ENCODE data around the gene DPM3.
"Not testable (repeated sequence)": the region's sequence is repeated elsewhere in the genome, so short reads cannot be mapped to it uniquely, and the experiment has no call there.

The DPM3 gene

DNA sequence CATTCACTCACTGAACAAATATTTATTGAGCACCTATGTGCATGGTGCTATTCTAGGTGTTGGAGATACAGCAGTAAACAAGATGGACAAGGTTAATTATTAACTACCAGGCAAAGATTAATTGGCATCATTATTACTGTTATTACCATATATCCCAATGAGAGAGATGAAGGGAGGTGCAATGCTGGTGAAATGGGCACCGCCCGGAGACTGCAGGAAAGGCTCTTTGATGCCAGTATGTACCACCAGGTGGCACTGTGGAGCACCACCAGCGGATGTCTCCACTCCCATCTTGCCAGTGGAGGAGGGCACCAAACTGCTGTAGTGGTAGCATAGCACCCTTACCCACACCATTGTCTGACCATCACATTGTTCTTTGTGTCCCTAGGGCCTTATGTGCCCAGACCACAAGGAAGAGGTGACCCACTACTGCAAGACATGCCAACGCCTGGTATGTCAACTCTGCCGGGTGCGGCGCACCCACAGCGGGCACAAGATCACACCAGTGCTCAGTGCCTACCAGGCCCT, 36.3 kb upstream of the DPM3 start:
- peak; percentile 76 for DNase-seq (ENCODE audit: low read depth, low spot score)

GRCh38 chr1:155175927-155176371, 35.6 kb upstream of the DPM3 start:
- H3K4me3 ChIP-seq (ENCODE audit: low read length): no peak overlapping the region
- DNase-seq (ENCODE audit: low read depth, low spot score): peak; percentile 41

More for the DNA sequence above, 36.3 kb upstream of the DPM3 start:
- no peak overlapping the region for H3K4me3 ChIP-seq (ENCODE audit: low read length)

DNA sequence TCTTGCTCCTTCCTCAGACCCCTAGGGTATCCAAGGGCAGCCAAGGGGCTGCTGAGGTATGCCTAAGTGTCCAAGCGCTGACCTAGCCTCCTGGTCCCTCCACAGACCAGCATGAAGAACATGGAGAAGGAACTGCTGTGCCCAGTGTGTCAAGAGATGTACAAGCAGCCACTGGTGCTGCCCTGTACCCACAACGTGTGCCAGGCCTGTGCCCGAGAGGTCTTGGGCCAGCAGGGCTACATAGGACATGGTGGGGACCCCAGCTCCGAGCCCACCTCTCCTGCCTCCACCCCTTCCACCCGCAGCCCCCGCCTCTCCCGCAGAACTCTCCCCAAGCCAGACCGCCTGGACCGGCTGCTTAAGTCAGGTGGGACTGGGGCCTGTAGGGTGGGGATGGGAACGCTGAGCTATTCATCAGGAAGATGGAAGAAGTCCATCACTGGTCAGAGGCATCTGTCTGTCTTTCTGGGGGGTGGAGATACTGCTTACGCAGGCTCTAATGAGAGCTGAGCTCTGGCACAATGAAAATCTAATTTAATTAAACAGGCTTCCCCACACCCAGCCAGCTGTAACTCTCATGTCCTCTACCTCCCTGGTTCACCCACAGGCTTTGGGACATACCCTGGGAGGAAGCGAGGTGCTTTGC, 35.1 kb upstream of the DPM3 start:
- H3K4me3 ChIP-seq (ENCODE audit: low read length): peak overlapping the region; percentile 94; the same call in 1 of the 2 replicates
- no peak for DNase-seq (ENCODE audit: low read depth, low spot score)

DNA sequence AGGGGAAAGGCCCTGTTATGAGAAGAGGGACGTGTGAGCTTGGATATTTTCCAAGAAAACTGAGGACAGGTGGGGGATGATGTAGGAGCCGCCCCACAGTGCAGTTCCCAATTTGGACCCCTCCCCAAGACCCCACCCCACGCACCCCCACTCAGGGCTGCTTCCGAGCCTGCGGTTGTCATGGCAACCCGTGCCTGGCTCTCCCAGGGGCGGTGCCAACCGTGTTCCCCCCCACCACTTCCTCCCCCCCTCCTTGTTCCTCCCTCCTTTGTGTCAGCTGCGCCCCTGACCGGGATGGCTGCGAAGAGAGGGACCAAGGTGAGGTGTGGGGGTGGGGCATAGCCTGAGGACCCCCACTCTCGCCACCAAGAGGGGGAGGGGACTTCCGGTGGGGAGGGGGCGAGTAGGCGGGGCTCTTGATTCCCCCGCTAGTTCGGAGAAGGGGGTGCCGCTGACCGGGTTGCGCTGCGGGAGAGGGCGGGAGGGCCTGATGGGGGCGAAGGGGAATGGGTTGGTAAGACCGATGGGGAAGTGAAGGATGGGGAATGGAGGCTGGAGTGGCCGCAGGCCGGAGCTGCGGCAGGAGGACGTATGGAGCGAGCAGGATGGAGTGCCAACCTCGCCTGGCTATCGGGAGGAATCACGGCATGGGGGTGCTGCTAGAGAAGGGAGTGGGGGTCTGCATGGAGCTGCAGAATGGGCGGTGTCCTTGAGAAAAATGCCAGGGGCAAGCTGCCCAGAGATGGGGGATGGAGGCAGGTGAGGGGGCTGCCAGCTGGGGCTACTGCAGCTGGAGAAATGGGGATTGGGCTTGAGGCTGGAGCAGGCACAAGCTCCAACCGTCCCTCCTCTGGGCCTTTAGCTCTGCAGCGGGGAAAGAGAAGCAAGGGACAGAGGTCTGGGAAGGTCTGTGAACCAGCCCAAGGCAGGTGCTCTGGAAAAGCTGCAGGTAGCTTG, 34.3 kb upstream of the DPM3 start:
- peak; percentile 63 for DNase-seq (ENCODE audit: low read depth, low spot score)
- H3K4me3 ChIP-seq (ENCODE audit: low read length): peak overlapping the region; percentile 94

GRCh38 chr1:155173478-155174323, 33.4 kb upstream of the DPM3 start, which contains the start of gene TRIM46:
TRIM46 (plus strand) TSS chr1:155173849; CDS start chr1:155173967, 118 bp downstream.
- H3K4me3 ChIP-seq (ENCODE audit: low read length): peak within 1 kb of the TSS; percentile 94
- peak; percentile 76 for DNase-seq (ENCODE audit: low read depth, low spot score)

DNA sequence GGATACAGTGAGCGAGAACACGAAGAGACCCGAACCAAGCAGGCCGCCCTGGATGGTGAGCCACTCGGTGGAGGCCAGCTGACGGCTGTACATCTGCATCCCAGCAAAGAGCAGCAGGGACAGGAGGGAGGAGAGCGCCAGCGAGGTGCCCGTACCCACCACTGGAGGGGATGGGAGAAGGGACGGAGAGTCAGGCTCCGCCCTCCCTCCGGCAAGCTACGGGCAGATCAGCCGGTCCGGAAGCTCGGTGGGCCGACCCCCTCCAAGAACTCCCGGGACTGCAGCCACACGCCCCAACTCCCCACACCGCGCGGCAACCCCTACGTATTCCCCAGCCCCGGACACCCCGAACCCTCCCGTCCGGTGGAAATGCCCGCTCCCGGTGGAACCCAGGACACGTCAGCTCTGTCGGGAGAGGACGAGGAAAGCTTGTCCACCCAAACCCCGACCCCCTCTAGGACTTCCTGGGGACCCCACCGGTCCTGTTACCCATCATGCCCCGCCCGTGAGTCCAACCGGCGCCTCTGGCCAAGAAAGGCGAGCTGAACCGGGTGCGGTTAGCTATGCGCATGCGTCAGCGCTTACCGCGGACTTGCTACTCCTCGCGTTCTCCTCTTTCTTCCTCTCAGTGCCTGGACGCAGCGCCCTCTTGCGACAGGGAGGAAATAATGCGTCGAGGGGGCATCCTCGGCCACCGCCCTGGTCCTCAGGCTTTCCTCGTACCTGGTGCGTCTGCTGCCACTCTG, 32.6 kb upstream of the DPM3 start, which contains the start of gene KRTCAP2:
Gene KRTCAP2 (minus strand): TSS at position 573 of the 746 bp plus-strand sequence. CDS start 80 bp downstream, at position 493.
- H3K4me3 ChIP-seq (ENCODE audit: low read length): peak within 1 kb of the TSS; percentile 94
- peak; percentile 94 for DNase-seq (ENCODE audit: low read depth, low spot score)

DNA sequence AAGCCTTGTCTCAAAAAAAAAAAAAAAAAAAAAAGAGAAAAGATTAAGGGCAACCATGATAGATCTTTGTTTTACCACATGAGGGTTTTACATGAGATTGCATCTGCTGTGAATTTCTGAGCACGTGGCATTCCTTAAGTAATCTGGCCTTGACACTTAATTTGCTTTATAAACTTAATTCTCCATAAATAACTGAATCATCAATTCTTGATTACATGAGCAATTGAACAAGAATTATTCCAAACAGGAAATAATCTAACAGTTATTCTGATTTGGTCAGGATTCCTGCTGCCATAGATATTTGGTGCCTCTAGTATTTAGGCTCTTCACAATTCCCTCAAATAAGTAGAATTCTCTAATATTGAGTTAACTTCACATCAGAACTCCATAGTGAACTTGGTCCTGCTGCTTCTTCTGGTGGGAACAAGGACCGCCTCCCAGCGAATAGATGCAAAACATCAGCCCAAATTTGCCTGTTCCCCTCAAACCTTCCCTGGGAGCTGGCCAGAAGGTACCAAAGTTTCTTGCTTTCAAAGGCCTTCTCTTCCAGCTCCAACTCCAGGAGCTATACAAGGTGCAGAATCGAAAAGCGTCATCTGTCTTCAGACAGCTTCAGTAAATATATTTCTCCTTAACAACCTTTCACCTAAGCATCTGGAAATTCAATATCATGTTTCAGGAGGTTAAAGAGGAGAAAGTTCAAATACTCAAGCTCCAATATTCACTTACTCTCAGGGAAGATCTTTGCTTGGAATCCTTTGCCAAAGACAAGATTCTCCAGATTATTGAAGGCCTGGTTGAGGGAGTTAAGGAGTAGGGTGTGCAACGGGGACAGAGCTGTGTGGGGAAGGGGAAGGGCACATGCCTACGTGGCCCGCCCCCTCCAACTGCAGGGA, 31.8 kb upstream of the DPM3 start:
- no peak for DNase-seq (ENCODE audit: low read depth, low spot score)
- peak overlapping the region; percentile 94 for H3K4me3 ChIP-seq (ENCODE audit: low read length)

DNA sequence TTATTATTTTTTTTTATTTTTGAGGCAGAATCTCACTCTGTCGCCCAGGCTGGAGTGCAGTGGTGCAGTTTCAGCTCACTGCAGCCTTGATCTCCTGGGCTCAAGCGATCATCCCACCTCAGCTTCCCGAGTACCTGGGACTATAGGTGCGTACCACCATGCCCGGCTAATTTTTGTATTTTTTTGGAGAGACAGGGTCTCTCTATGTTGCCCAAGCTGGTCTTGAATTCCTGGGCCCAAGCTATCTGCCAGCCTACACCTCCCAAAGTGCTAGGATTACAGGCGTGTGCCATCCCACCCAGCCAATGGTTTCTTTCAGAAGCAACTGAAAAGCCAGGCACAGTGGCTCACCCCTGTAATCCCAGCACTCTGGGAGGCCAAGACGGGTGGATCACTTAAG, 30.5 kb upstream of the DPM3 start:
- no peak overlapping the region for H3K4me3 ChIP-seq (ENCODE audit: low read length)
- DNase-seq (ENCODE audit: low read depth, low spot score): no peak

GRCh38 chr1:155170101-155170785, 29.9 kb upstream of the DPM3 start:
- no peak for DNase-seq (ENCODE audit: low read depth, low spot score)
- no peak overlapping the region for H3K4me3 ChIP-seq (ENCODE audit: low read length)

DNA sequence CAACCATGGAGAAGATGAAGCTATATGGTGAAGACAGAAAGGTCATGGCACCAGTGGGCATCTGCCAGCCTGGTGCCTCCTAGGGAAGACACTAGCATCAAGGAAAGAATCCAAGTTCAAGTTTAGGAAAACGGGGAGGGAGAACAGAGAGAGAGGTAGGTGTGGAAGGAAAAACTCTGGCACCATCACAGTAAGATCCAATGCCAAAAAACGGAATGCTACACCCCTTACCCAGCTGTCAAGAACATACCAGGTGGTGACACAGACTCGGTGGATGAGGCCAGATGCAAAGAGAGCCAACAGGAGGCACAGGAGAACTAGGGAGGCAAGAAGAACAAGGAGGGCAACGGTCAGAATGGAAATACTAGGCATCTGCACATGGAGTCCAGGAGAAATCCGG, 29.2 kb upstream of the DPM3 start:
- no peak overlapping the region for H3K4me3 ChIP-seq (ENCODE audit: low read length)

DNA sequence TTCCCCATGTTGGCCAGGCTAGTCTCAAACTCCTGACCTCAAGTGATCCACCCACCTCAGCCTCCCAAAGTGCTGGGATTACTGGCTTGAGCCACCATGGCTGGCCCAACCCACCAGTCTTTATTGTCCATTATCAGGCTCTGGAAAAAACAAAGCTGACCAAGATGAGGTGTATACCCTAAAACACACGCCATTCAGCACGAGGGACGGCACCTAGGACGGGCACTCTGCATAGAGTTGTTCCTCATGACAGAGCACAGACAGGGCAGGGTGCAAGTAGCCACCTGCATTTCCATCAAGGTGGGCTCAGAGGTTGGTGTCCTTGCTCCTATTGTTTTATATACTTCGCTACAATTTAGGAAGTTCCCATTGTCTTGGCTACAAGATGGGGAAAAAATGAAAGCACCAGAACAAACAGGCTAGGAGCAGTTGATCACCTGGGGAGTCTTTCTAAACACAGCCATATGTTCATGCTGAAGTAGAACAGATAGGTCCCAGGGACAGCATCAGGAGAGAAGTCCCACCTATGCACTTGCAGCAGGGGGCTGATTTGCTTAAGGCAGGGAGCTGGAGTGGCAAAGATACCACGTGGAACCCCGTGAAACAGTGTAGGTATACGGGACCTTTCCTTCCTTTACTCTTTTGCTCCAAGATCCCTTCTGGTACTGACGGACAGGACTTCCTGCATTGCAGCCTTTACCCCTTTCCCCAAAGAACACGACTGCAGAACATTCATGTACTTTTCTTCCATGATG, 28.3 kb upstream of the DPM3 start:
- no peak overlapping the region for H3K4me3 ChIP-seq (ENCODE audit: low read length)
- no peak for DNase-seq (ENCODE audit: low read depth, low spot score)

More for the DNA sequence above, 29.2 kb upstream of the DPM3 start:
- no peak for DNase-seq (ENCODE audit: low read depth, low spot score)

DNA sequence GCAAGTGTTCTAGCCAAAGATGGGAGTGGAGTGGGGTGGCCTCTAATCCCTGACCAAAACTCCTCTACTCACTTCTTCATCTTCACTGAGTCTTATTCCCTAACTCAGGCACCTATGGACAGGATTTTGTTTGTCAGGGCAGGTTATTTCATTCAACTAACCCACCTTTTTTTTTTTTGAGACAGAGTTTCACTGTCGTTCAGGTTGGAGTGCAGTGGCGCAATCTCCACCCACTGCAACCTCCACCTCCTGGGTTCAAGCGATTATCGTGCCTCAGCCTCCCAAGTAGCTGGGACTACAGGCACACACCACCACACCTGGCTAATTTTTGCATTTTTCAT, 27.7 kb upstream of the DPM3 start:
- not testable (repeated sequence) for H3K4me3 ChIP-seq (ENCODE audit: low read length); DNase-seq (ENCODE audit: low read depth, low spot score)

GRCh38 chr1:155167166-155168104, 27.1 kb upstream of the DPM3 start:
- no peak overlapping the region for H3K4me3 ChIP-seq (ENCODE audit: low read length)
- peak; percentile 69 for DNase-seq (ENCODE audit: low read depth, low spot score)

- DNase-seq (ENCODE audit: low read depth, low spot score): no peak
- H3K4me3 ChIP-seq (ENCODE audit: low read length): no peak overlapping the region
Measured at GRCh38 chr1:155166471-155167165, 26.3 kb upstream of the DPM3 start.
